Peyer's patch (tissue), 4 donors: ENCODE measurements around the gene MEGF6. TPM values are rescaled to one million over a fixed set of nuclear protein-coding genes. Genes with fewer than 3 reads are reported as not detected.

Source experiments
- DNase-seq, 3 donors: peaks; one replicate each; pipeline ENCODE4 v3.0.0-alpha.2; 2017 to 2019
- H3K27ac ChIP-seq, 4 donors: fragments of 200-600 bp; sonication (generic); one replicate each; pipeline ENCODE4 v1.5.1; 2016 to 2019
- H3K27me3 ChIP-seq, 2 donors: fragments of 200-600 bp; sonication (generic); one replicate each; pipeline ENCODE4 v1.5.1; 2019
- H3K36me3 ChIP-seq, 3 donors: fragments of 200-600 bp; sonication (generic); one replicate each; pipeline ENCODE4 v1.5.1; 2016 to 2019
- H3K4me1 ChIP-seq, 4 donors: fragments of 200-600 bp; sonication (generic); one replicate each; pipeline ENCODE4 v1.5.1; 2016 to 2019
- H3K4me3 ChIP-seq, 4 donors: fragments of 200-600 bp; sonication (generic); 1 replicate in 3 of 4; 2 replicates in 1 of 4; pipeline ENCODE4 v1.5.1; 2016 to 2019; ENCODE audit warnings: mild to moderate bottlenecking in 1 of 4
- H3K9me3 ChIP-seq, 4 donors: fragments of 200-600 bp; sonication (generic); one replicate each; pipeline ENCODE4 v1.5.1; 2016 to 2019; ENCODE audit warnings: mild to moderate bottlenecking in 1 of 4
- POLR2A ChIP-seq, 2 donors: fragments of 450-650 bp; IDR thresholded peaks; one replicate each; pipeline ENCODE4 v1.5.1; 2017; ENCODE audit warnings: antibody characterized with exemption in 2 of 2, mild to moderate bottlenecking in 2 of 2, moderate library complexity in 2 of 2
- total RNA-seq, 4 donors: library from RNA; depleted of rRNA; stranded (reverse); fragments of >200 nt; gene quantifications; one replicate each; pipeline ENCODE4 v1.1.0, GENCODE V29; 2016
- TF ChIP-seq, protein P1 (sequence below), 6 experiments: fragments of 450-650 bp in 4 of 6; fragments of 200-600 bp in 2 of 6; sonication (generic) in 1 of 6; IDR thresholded peaks; one replicate each; pipeline ENCODE4 v1.5.1; 2017 to 2019; ENCODE audit warnings: antibody characterized with exemption in 6 of 6, mild to moderate bottlenecking in 3 of 6, moderate library complexity in 1 of 6

The MEGF6 gene
- total RNA-seq, 4 donors from 2014 or later: 2.5 to 61.1 (median 11.1) TPM

DNA sequence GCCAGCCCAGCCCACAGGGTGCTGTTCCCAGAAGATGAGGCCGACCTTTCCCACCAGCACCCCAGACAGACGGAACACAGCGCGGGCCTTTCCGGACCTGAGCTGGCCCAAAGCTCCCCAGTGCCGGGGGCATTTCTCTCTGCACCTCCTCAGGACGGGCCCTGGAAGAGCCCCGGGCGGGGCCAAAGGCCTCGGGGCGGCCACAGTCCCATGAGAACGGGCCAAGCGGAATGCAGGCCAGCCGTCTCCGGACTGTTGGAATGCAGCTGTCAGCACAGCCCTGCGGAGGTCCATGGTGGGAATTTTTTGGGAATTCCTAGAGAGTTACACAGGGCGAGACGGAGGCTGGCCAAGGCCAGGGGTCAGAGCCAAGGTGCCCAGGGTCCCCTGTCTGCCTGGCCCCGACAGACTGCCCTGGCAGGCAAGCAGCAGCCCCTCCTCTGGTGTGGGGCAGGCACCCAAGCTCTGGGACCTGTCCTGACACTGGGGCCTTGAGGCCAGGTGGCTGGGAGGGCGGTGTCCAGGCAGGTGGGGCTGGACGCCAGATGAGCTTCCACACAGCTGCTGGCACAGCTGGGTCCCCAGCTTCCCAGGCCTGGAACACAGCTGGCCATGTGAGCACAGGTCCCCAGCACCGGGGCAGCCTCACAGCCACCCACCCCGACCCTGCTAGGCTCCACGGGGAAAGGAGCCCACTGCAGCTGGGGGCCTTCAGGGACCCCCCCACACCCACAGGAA is 63.0 kb downstream of the MEGF6 start:
- no peaks in the 10 kb centered on the region for H3K27me3 ChIP-seq
- no peak for DNase-seq
- H3K4me3 ChIP-seq: no peak overlapping the region
- H3K9me3 ChIP-seq: no peaks in the 10 kb centered on the region
- peaks cover 0 to 13% (median 0%) of the 10 kb centered on the region in 4 donors for H3K4me1 ChIP-seq
- TF ChIP-seq POLR2A (IDR thresholded peaks at IDR 0.05): no peak
- TF ChIP-seq, protein P1, sequence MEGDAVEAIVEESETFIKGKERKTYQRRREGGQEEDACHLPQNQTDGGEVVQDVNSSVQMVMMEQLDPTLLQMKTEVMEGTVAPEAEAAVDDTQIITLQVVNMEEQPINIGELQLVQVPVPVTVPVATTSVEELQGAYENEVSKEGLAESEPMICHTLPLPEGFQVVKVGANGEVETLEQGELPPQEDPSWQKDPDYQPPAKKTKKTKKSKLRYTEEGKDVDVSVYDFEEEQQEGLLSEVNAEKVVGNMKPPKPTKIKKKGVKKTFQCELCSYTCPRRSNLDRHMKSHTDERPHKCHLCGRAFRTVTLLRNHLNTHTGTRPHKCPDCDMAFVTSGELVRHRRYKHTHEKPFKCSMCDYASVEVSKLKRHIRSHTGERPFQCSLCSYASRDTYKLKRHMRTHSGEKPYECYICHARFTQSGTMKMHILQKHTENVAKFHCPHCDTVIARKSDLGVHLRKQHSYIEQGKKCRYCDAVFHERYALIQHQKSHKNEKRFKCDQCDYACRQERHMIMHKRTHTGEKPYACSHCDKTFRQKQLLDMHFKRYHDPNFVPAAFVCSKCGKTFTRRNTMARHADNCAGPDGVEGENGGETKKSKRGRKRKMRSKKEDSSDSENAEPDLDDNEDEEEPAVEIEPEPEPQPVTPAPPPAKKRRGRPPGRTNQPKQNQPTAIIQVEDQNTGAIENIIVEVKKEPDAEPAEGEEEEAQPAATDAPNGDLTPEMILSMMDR (IDR thresholded peaks at IDR 0.05): no peak
- H3K27ac ChIP-seq: peak overlapping the region in 1 of 4 donors; percentile 17
- no peaks in the 10 kb centered on the region for H3K36me3 ChIP-seq

DNA sequence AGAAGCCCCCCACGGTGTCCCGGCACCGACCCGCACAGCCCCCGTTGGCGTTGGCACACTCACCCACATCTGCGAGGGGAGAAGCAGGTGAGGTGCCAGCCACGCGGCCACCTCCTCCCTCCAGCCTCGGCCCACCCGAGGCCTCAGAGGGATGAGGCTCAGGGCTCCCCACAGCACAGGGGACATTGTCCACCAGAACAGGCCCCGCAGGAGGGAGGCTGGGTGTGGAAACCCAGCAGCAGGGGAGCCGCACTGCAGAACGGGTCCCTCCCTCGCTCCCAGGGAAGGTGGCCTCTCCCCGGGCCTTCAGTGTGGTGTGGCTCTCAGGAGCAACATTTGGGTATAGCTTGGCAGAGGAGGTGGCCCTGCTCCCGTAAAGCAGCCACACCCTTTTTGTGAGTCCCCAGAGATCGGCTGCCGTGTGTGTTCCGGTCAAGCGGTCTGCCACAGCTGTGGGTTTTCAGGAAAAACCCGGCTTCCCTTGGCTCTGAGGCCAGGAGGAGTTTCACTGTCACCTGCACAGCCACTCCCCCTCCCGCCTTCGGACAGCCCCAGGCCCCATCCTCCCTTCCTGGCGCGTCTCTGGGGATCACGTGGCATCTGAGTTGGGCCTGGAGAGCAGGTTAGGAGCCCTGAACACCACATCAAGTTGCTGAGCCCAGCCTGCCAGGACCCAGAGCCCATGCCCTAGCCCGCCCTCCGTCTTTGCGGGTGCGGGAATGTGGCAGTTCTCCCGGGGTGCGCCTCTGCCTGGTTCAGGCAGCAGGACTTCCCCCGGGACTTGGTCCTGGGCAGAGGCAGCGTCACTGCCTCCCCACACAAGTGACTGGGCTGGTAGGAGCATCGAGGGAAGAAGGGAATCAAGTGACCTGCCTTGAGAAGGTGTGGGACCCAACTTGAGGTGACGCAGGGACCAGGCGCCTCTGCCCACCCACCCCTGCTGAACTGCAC is 64.0 kb downstream of the MEGF6 start:
- Histone ChIP-seq H3K4me1 (peaks cover 0 to 13% (median 0%) of the 10 kb centered on the region in 4 donors), H3K9me3 (no peaks in the 10 kb centered on the region), H3K4me3 (no peak overlapping the region), H3K27ac (peak overlapping the region in 1 of 4 donors; percentile 17), H3K36me3 (no peaks in the 10 kb centered on the region), H3K27me3 (no peaks in the 10 kb centered on the region)
- DNase-seq: no peak
- no peak for TF ChIP-seq POLR2A (IDR thresholded peaks at IDR 0.05)
- TF ChIP-seq, protein P1 (IDR thresholded peaks at IDR 0.05): no peak

DNA sequence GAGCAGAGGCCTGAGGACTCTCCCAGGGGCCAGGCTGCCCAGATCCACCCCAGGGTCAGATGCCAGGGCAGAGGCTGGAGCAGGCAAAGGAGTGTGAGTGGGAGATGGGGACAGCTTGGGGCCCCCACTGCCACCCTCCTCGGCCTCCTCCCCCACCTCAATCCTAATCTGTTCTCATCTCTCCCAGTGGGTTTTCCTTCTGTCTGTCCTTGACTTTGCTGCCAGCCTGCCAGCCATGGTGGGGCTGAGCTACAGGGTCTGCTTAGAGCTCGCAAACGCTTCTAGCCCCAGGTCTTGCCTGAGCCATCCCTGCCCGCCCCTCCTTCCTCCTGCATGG is 65.3 kb downstream of the MEGF6 start:
- no peaks in the 10 kb centered on the region for H3K27me3 ChIP-seq
- no peak overlapping the region for H3K4me3 ChIP-seq
- no peak for DNase-seq
- peaks cover 0 to 13% (median 0%) of the 10 kb centered on the region in 4 donors for H3K4me1 ChIP-seq
- H3K27ac ChIP-seq: no peak overlapping the region
- TF ChIP-seq POLR2A (IDR thresholded peaks at IDR 0.05): no peak
- TF ChIP-seq, protein P1 (IDR thresholded peaks at IDR 0.05): no peak
- H3K36me3 ChIP-seq: no peaks in the 10 kb centered on the region
- no peaks in the 10 kb centered on the region for H3K9me3 ChIP-seq

DNA sequence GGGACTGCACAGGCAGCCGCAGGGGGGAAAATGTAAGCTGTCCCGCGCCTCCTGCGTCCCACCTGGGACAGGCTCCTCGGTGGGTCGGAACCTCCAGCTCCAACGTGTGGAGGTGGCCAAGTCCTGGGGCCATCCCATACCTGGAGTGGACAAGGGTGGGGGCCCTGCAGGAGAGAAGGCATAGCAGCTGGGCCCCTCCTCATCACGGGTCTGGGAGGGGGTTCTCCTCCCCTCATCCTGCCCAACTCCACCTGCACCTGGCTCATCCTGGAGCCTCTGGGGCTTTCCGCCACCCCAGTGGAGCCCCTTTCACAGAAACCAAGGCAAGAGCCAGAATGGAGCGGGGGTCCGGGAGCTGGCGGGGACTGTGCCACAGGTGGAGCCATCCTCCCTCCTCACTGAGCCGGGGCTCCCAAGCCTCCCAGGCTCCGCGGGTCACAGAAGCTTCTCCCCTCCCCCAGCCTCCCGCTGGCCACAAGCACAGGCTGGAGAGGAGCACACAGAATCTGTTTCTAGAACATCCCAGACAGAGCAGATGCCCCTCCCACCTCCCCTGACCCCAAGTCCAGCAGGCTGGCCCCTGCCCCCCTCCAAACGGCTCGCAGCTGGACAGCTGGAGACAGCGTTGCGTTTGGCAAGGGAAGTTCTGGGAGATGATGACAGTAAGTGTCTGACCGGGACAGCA is 65.8 kb downstream of the MEGF6 start:
- H3K4me1 ChIP-seq: peaks cover 0 to 13% (median 0%) of the 10 kb centered on the region in 4 donors
- no peak for TF ChIP-seq POLR2A (IDR thresholded peaks at IDR 0.05)
- TF ChIP-seq, protein P1 (IDR thresholded peaks at IDR 0.05): no peak
- no peak overlapping the region for H3K4me3 ChIP-seq
- DNase-seq: no peak
- no peak overlapping the region for H3K27ac ChIP-seq
- H3K27me3 ChIP-seq: no peaks in the 10 kb centered on the region
- H3K9me3 ChIP-seq: no peaks in the 10 kb centered on the region
- no peaks in the 10 kb centered on the region for H3K36me3 ChIP-seq
